NCI-H1048 (cell line): ENCODE data around the gene EXD2.
"Not testable (repeated sequence)": the region's sequence is repeated elsewhere in the genome, so short reads cannot be mapped to it uniquely, and the experiment has no call there.

Experiments used
- DNase-seq: peaks from one replicate; lab custom pipeline; 2025; lab: John Stamatoyannopoulos, UW

EXD2 gene, protein sequence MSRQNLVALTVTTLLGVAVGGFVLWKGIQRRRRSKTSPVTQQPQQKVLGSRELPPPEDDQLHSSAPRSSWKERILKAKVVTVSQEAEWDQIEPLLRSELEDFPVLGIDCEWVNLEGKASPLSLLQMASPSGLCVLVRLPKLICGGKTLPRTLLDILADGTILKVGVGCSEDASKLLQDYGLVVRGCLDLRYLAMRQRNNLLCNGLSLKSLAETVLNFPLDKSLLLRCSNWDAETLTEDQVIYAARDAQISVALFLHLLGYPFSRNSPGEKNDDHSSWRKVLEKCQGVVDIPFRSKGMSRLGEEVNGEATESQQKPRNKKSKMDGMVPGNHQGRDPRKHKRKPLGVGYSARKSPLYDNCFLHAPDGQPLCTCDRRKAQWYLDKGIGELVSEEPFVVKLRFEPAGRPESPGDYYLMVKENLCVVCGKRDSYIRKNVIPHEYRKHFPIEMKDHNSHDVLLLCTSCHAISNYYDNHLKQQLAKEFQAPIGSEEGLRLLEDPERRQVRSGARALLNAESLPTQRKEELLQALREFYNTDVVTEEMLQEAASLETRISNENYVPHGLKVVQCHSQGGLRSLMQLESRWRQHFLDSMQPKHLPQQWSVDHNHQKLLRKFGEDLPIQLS

DNA sequence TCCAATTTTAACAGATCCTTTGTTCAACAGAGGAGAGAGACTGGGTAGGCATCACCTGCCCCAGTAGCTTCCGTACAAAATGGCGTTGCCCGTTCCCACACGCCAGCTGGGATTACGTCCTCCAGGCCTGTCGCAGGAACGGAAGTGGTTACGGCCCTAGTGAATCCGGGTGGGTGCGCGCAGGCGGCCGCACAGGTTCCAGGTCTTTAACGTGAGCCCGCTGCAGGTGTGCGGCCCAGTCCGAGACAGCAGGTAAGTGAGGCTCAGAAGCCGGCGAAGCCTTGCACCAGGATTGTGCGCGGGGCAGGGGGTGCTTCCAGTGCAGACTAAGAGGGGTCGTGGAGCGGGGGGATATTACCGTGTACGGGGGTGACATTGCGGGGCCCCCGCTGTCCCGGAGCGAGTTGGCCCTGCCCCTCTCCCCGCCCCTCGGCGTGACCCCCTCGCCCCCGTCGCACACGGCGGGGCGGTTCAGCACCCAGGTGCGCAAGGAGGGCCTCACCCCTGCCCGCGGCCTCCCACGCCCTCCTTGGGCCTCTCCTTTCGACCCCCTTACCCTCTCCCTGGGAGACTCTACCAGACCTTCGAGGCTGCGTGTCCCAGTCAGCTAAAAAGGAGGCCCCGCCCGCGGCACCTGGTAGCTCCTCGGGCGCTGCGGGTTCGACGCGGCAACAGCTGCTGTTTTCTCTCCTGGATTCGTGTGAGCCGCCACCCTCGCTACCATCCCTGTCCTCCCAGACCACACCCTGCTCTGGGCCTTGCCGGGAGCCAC is at the start of gene EXD2:
Gene EXD2 (plus strand): TSS at position 159 of the 772 bp plus-strand sequence. CDS start 17,973 bp downstream, outside the sequence.
- peak; percentile 92 for DNase-seq

DNA sequence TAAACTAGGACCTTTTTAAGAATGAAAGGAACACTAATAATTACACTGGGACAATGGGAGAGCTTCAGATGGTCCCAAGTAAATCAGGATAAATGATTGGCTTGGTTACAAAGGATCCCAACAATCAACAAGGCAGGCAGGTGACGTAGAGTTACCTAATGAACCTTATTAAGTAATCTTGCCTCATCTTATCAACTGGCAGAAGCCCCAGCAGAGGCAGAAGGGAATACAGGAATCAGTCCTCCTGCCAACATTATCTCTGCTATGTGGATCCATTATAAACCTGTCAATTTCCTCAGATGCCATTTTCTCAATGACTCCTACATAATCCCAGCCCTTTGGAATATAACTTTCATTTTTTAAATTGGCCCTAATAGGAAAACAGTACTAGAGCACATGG is 49.7 kb upstream of the EXD2 start:
- no peak for DNase-seq

DNA sequence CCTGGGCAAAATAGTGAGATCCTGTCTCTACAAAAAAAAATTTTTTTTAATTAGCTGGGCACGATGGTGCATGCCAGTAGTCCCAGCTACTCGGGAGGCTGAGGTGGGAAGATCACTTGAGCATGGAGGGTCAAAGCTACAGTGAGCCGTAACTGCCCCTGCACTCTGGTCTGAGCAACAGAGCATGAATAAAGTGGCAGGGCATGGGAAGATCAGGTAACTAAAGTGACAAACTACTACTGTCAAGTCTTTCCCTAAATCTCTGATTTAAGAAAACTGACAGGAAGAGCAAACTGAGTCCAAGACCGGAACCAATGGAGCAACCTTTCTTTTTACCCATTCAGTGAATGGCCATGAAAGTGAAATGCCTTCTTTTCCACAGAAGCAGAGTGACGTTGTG is 49.2 kb upstream of the EXD2 start:
- no peak for DNase-seq

DNA sequence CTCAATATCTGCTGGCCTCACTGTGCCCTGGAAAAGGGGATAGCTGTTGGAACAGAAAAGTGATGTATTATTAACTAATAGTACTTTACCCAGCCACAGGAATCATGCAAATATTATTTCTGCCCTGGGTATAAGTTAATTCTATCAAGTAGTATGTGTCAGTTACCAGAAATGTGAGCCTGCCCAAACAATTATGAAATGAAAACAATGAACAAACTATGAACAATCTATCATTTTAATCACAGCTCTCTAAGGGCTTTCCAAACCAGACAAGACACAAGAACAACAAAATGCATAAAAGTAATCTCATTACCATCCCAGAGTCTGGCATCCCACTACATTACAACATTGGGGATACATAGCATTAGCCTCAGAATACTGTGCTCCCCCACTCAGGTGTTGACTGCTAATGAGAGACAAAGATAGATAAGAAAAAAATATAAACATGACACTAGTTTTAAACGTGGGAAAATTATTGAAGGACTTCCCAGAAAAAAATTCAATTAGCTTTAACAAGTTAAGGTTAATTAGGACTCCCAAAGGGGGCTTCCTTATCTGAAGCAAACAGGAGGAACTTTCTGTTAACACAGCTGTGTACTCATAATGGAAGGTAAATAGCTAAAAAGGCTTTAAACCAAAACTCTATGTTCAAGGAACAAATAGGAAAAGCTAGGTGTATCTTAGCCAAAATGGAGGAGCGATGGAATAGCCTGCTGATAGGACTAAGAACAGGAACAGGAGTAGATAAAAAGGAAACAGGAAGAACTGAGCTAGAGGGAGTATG is 41.6 kb upstream of the EXD2 start:
- DNase-seq = no peak

DNA sequence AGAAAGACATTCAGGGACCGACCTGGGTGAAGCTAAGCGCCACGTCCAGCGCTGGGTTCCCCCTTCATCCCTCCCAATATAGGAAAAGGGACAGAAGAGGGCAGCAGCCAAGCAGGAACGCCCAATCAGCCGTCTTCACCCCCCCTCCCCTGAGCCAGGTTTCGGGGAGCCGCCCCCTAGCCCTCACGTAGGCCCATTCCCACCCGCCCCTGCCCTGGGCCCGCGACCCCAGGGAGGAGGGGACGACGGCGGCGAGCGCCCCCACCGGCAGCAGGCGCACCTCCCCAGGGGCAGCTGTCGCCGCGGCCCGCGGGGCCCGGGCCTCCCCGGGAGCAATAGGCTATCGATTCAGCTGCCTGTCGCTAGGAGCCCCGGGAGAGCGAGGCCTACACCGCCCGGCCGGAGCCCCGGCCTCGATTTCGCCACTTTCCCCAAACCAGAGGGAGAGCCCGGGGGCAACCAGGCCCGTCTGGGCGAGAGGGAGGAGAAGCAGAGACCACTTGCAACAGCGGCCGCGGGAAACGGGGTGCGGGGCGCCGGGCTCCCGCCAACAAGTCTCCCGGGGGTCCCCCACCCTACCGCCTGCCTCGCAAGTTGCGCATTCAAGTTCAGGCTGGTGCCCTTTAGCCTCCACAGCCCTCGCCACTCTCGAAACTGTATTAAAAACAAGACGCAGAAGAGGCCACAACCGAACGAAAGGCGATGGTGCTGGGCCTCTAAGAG is 39.7 kb upstream of the EXD2 start:
- DNase-seq = no peak

DNA sequence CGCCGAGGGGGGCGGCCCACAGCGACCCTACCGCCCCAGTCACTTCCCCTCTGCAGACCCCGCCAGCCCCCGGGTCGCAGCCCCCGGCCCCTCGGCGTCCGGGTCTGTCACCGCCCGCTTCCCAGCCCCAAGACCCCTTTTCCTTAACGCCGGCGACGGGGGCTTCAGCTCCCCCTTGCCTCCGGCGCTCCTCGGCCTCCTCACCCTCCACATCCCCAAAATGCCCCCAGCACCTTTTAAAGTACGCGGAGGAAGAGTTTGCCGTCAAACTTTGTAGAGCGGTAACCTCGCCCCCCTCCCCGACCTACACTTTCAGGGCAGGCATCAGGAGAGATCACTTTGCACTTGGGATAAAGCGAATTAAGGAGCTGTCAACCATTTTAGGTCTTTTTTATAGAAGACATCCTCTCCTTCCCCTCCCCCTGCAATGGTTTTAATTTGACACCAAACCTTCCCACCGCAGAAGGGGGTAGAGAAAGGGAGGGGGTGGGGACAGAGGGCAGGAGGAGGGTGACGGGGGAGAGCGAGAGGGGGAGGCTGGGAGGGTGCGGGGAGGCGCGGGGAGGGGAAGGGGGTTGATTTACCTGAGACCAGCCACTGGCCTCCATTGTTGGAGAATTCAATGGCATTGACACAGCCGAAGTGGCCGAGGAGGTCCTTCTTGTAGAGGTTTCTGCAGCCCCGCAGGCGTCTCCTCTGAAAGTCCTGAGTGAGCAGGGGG is 39.0 kb upstream of the EXD2 start:
- no peak for DNase-seq

DNA sequence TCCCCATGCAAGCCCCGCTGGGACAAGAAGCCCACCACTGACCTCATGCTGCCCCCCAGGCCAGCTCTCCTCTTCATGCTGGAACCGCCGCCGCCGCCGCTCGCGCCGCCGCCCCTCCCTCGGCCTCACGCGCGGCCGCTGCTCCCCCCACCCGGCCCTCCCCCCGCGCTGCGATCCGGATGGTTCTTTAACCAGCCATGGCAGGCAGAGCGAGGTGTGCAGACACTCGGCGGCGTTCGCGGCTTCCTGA is 38.5 kb upstream of the EXD2 start, which contains the start of gene DCAF5:
Gene DCAF5 (minus strand): TSS at position 218 of the 250 bp plus-strand sequence. CDS start 141 bp downstream, at position 77.
- DNase-seq = no peak

DNA sequence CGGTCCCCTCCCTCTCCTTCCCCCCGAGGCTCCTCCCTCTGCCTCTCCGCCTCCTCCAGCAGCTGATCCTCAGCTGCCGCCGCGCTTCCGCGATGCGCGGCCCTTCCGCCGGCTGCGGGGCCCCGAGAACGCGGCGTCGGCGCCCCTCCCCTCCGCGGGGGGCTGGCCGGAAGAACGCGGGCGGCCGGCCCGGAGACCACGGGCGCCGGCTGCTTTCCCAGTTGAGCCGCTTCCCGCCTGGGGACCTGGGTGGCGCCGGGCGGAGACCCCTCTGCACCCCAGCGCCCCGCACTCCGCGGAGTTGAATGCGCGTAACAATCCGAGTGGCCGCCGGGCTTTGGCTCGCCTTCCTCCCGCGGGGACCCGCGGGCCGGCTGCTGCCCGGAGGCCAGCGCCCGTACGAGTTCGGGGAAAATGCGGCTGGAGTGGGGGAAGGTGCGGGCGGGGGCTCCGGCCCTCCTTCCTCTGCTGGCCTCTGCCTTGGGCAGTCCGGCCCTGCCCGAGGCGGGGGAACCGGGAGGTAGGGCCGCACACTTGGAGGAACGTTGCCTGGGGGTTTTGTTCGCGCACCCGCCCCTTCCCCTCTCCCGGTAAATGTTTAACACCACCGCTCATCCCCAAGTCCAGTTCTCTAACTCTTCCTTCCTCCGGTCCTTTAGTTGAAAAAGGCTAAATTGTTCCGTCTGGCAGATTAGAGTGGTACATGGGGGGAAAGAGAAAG is 38.0 kb upstream of the EXD2 start:
- DNase-seq = peak; percentile 90

DNA sequence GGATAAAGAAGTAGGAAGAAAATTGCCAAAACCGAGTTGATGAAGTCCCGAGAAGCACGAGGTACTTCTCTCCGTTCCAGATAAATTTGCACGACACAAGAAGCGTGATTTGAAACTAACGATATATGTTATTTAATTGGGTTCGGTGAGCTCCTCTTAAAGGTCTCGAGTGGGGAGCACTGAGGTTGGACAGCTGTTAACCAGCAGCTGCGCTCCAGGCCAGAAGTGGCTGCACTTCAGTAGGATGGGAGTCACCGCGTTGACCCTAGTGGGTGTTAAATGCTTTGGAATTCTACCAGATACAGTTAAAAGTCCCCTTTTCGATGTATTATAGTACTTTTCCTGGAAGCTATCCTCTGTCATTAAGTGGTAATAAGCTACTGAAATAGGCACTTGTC is 37.4 kb upstream of the EXD2 start:
- no peak for DNase-seq

DNA sequence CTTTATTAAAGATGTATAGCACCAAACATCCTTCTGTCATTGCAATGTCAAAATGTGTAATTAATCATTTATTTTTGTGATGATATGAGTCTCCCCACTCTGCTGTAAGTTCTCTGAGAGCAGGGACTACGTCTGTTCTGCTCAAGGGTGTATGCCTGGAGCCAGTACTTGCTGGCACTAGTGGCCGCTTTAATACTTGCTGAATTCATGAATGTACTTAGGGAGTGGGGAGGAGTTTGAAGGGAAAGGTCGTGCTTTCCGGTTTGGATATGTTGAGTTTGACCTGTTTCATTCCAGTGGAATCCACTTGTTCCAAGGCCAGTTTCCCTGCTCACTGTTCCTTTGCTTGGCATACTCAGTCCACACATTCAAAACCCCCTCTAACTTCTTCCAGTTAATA is 36.5 kb upstream of the EXD2 start:
- DNase-seq = no peak

DNA sequence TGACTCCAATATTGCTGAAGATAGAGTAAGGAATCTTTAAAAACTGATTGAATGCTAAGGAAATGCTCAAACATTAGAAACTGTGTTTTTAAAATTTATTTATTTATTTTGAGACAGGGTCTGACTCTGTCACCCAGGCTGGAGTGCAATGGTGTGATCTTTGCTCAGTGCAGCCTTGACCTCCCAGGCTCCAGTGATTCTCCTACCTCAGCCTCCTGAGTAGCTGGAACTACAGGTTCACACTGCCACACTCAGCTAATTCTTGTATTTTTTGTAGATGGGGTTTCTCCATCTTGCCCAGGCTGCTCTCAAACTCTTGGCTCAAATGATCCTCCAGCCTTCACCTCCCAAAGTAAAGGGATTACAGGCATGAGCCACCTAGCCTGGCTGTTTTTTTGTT is 35.1 kb upstream of the EXD2 start:
- no peak for DNase-seq

DNA sequence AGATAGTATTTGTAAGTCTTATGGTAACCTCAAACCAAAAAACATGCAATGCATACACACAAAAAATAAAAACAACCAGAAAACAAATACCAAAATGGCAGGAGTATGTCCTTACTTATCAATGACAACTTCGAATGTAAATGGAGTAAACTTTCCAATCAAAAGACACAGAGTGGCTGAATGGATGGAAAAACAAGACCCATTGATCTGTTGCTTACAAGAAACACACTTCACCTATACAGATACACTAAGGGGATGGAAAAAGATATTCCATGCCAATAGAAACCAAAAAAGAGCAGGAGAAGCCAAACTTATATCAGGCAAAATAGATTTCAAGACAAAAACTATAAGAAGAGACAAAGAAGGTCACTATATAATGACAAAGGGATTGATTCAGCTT is 29.7 kb upstream of the EXD2 start:
- DNase-seq = no peak

DNA sequence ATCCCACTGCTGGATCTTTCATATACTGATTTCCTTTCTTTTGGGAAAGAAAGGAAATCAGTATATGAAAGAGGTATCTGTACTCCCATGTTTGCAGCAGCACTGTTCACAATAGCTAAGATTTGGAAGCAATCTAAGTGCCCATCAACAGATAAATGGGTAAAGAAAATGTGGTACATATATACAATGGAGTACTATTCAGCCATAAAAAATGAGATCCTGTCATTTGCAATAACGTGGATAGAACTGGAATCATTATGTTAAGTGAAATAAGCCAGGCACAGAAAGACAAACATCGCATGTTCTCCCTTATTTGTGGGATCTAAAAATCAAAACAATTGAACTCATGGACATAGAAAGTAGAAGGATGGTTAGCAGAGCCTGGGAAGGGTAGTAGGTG is 25.5 kb upstream of the EXD2 start:
- not testable (repeated sequence) for DNase-seq

DNA sequence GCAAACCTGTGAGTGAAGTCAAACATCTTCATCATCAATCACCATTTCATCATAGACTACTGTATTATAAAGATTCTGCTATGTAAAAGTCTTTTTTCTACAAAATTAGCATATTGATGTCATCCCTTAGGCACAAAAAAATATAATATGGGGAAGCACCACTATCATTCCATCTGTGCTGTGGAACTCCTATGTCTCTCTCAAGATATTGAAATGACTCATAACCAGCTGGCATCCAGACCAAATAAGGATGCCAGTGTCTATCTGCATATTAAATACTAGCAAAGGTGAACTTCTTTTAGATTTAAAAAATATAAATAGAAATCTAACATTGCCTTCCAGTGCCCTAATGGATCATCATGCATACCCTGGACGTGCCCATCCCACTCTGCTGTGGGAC is 20.5 kb upstream of the EXD2 start:
- no peak for DNase-seq

DNA sequence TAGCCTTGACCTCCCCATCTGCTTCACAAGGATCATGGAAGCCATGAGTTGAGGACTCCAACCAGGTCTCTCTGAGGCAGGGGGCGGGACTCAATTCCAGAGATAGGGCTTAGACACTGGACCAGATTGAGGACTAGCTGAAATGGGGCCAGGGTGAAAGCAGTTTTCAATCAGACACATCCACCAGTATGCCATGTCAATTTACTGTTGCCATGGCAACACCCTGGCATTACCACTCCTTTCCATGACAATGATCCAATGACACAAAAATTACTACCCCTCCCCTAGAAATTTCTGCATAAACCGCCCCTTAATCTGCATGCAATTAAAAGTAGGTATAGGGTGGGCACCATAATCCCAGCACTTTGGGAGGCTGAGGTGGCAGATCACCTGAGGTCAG is 19.7 kb upstream of the EXD2 start:
- no peak for DNase-seq

DNA sequence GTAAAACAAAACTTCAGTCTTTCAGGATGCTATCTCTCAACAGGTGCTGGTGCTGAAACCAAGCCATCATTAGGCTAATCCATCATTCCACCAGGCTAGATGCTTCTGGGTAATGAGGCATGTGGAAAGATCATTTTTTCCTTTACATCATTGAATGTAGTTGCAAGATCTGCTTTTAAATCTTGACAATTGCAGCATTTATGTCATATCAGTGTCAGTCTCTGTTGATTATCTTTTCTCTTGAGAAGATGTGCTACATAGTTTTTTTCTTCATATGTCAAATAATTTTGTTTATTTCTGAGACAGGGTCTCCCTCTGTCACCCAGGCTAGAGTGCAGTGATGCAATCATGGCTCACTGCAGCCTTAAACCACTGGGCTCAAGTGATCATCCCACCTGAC is 16.2 kb upstream of the EXD2 start:
- no peak for DNase-seq

DNA sequence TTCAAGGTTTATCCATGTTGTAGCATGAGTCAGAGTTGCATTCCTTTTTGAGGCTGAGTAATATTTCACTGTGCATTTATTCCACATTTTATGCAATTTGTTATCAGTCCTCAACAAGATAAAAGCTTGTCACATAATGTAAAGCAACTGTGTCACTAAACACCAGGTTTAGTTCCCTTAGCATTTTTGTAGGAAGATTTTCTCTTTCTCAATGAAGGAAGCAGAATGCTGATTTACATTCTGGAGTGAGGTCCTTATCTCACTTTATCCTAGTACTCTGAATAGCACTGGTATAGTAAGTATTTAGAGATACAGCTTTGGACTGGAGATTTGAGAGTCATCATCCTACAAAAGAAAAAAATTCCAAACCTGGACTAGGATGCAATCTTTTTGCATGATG is 9.8 kb upstream of the EXD2 start:
- no peak for DNase-seq

DNA sequence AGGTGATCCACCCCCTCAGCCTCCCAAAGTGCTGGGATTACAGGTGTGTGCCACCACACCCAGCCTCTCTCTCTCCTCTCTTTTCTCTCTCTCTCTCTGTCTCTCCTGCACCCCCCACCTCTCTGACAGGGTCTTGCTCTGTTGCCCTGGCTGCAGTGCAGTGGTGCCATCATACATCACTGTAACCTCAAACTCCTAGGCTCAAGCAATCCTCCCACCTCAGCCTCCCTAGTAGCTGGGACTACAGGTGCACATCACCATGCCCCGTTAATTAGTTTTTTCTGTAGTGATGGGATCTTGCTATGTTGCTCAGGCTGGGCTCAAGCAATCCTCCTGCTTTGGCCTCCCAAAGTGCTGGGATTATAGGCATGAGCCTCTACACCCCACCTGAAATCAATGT is 8.7 kb upstream of the EXD2 start:
- DNase-seq = not testable (repeated sequence)

DNA sequence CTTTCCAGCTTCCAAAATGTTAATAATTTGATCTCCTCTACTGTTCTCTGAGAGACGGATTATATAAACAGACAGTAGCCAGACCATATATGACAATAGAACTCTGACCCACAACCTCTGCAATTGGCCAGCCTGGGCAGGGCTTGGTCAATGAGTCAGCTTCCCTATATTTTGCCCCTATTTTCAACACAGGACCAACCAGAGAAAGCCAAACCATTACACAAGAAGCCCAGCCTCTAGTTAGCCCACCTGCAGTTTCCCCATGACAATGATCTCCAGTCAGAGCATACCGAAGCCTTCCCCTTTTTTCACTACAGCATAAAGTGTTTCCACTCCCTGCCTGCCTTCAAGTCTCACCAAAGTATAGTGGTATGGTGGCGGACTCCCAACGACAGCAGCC is 7.6 kb upstream of the EXD2 start:
- no peak for DNase-seq

DNA sequence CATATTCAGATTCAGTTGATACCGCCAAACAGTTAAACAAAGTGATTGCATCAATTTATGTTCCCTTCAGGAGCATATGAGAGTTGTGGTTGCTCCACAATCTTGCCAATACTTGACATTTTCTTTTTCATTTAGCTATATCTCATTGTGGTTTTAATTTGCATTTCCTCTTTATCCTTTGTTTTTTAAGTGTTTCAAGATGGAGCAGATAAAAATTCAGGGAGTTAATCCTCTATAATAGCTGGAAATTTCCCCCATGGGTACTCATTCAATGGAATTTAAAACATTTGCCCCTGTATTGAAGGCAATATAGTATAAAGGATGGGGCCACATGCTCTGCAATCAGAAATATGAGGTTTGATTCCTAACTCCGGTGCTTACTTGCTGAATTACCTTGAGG is 1.1 kb upstream of the EXD2 start:
- no peak for DNase-seq
